PC-3 (cell line): Measurements from ENCODE around the gene MAEA.

ENCODE experiments used
- EZH2phosphoT487 ChIP-seq: fragments of 300-600 bp; sonication (generic); IDR thresholded peaks from 2 replicates; pipeline ENCODE4 v1.6.1; 2018; ENCODE audit warnings: mild to moderate bottlenecking, antibody characterized with exemption, low read length, borderline replicate concordance
- TF ChIP-seq, protein P1 (sequence below): fragments of 300-600 bp; sonication (generic); conservative IDR thresholded peaks from 2 replicates; pipeline ENCODE4 v1.5.1; 2017; ENCODE audit warnings: antibody characterized with exemption, low read depth, mild to moderate bottlenecking, low read length

DNA sequence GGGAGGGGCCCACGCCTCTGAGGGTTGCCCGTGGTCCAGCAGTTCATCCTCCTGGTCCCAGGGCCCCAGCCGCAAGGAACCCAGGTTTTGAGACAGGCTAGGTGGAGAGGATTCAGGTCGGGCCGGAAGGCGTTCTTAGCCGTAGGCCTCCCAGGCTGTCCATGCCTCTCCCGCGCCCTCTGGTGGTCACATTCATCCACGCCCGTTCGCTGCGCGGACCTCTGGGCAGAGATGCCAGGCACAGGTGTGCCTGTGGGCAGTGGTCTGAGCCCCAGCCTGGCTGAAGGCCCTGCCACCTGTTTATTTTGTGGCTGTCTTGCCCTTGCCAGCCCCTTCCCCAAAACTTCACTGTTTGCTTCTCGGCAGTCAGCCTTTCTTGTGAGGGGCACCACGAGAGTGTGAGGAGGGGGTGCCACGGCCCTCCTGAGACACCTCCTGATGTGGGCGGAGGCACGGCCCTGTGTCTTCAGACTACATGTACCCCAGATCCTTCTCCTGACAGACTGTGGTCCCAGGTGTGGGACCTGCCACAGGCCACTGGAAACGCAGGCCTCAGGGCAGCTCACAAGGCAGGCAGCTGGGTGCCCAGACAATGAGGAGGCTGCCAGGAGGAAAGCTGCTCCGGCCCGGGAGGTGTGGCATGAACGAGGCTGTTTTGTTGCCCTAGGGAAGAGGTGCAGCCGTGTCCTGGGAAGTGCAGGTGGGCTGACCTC lies 62.3 kb downstream of the MAEA start:
- TF ChIP-seq, protein P1, sequence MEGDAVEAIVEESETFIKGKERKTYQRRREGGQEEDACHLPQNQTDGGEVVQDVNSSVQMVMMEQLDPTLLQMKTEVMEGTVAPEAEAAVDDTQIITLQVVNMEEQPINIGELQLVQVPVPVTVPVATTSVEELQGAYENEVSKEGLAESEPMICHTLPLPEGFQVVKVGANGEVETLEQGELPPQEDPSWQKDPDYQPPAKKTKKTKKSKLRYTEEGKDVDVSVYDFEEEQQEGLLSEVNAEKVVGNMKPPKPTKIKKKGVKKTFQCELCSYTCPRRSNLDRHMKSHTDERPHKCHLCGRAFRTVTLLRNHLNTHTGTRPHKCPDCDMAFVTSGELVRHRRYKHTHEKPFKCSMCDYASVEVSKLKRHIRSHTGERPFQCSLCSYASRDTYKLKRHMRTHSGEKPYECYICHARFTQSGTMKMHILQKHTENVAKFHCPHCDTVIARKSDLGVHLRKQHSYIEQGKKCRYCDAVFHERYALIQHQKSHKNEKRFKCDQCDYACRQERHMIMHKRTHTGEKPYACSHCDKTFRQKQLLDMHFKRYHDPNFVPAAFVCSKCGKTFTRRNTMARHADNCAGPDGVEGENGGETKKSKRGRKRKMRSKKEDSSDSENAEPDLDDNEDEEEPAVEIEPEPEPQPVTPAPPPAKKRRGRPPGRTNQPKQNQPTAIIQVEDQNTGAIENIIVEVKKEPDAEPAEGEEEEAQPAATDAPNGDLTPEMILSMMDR, result peak; percentile 86
- no peak for TF ChIP-seq EZH2phosphoT487
